ENCODE measurements around the gene YWHAH.

The YWHAH gene

DNA sequence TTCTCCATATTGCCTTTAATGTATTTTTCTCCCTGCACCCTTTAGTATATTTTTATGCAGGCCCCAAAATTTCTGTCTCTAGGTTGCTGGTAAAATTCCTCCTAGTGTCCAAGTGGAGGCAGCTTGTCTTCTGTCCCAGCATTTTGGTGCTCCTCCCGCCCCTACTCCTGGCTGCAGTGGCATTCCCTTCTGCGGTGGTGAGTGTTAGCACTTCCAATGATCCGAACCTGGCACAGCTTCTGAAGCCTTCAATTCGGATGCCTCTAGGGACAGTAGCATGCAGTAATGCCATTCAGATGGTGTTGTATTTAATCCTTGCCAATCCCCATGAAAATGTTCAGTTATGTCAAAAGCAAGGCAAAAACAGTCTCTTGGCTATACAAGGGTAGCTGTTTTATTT, 5.9 kb downstream of the YWHAH start:
- no peak for DNase-seq (ENCODE audit: low read depth)

DNA sequence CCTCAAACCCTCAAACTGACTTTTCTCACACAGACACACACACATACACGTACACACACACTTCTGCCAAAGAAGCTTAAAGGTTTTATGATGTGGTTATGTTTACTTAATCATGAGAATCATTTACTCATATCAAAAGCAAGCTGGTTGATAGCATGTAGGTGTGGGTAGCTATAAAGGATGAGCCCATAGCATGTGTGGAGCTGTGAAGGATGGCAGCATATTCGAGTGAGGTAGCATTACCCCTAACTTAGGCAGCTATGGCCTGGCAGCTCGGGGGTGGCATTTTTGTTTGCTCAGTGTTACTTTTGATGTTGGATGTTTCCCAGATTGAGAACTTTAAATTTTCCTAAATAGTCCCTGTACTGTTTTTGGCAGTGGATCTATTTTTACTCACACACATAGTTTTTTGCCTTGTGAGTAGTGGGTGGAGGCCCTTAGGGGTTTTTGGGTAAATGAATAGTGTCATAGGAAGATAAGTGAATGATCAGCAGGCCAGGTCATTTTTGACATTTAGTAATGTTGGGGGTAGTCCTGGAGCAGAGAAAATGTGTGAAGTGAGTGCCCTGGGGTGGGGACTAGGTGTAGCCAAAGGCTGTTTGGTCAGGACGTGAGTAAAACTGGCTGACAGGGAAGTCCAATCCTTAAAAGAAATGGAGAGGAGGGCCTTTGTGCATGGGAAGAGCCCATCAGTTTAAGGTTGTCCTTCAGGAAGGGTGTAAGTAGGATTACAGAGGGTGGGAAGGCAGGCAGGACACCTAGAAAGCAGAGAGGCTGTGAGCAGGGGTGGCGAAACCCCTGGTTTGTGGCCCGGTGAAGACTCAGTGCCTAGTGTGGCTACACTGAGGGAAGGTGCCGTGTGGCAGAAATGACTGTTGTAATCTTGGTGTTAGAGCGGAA, 7.1 kb downstream of the YWHAH start:
- DNase-seq (ENCODE audit: low read depth), result no peak

DNA sequence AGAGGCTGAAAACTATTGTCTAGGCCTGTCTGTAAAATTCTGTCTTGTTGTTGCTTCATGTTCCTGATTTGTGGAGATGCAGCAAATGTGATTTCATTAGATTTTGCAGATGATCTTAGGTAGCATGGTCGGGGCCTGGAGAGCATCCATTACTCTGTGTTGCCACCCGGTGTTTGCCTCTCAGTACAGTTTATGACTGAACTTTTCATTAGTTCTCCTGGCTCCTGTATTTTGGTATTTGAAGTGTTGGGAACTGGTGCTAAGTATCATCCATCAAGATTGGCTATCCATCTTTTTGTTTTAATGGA, 7.7 kb downstream of the YWHAH start:
- DNase-seq (ENCODE audit: low read depth), result no peak

DNA sequence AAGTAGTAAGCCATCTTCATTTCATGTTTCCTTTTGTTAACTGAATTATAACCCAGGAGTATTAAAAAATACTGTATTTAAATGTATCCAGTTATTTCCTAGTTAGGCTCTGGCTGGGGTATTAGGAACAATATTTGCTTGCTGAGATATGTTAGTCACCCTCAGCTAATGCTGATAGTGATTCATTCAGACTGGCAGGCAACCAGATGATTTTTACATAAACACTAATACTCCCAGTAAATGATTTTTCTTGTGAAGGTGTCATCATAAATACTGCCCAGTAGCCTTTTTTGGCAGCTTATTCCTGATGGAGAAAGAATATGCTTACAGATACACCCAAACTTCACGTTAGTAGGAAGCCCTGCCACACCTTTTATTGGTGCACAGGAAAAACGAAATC, 8.1 kb downstream of the YWHAH start:
- no peak for DNase-seq (ENCODE audit: low read depth)

DNA sequence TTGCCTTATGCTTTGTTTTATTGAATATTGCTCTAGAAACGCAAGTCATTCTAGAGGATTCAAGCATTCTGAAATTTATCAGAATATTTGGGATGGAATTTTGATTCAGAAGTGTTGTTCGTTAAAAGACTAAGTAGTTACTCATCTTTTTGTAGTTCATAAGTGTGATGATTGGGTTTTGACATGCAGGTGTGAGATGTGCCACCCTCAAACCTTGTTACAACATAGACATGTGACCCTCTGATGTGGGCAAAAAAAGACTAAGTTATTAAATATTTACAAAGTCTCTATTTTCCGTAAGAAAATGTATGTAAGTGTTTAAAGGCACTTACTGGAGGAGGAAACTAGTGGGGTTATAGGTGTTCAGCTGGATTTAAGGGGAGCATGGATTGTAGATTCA, 8.9 kb downstream of the YWHAH start:
- DNase-seq (ENCODE audit: low read depth), result no peak

DNA sequence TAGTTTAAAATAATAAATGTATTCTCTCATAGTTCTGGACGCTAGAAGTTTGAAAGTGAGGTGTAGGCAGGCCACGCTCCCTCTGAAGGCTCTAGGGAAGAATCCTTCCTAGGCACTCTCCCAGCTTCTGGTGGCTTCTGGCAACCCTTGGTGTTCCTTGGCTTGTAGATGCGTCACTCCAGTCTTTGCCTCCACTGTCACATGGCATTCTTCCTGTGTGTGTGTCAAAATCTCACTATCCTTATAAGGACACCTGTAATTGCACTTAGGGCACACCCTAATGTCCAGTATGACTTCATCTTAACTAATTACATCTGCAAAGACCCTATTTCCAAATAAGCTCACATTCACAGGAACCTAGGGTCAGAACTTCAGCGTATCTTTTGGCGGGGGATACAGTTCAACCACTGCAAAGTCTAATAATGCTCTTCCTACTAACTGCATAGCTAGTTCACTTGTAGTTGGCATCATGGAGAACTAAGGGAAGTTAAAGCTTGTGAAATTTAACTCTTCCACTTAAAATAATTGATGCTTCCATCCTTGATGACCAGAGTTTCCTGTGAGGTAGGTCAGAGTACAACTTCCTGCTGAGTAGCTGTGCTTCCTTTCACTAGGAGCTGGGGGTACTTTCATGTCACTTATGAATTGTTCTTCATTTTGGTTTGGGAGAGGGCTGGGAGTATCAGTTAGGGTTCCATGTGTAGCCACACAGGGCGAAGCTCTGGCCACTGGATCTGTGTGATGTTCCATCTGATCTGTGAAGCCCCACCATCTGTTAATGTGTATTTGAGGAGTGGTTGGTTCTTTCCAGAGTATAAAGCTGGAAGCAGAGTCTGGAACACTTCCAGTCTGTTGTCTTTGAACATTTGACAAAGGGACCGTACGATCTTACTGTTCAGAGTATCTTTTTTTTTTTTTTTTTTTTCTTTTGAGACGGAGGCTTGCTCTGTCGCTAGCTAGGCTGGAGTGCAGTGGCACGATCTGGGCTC, 10.5 kb downstream of the YWHAH start:
- no peak for DNase-seq (ENCODE audit: low read depth)

DNA sequence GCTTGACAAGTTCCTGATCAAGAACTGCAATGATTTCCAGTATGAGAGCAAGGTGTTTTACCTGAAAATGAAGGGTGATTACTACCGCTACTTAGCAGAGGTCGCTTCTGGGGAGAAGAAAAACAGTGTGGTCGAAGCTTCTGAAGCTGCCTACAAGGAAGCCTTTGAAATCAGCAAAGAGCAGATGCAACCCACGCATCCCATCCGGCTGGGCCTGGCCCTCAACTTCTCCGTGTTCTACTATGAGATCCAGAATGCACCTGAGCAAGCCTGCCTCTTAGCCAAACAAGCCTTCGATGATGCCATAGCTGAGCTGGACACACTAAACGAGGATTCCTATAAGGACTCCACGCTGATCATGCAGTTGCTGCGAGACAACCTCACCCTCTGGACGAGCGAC, 12.0 kb downstream of the YWHAH start:
- DNase-seq (ENCODE audit: low read depth), result no peak

DNA sequence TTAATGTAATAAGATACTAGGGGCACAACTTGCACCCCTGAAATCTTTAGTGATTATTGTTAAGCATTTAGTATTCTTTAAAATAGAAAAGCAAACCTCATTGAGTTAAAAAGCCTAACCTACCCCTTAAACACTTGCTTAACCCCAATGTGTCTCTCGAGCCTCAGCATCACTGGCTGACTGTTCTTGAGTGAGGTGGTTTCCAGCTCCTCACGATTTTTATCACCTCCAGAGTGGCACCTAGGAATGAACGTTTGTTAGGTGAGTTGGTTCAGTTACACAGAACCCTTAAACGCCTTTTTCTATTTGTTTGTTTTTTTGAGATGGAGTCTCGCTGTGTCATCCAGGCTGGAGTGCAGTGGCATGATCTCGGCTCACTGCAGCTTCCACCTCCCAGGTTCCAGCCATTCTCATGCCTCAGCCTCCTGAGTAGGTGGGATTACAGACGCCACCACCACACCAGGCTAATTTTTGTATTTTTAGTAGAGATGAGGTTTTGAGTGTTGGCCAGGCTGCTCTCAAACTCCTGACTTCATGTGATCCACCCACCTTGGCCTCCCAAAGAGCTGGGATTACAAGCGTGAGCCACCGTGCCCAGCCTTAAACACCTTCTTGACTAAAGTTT, 13.7 kb downstream of the YWHAH start:
- no peak for DNase-seq (ENCODE audit: low read depth)

DNA sequence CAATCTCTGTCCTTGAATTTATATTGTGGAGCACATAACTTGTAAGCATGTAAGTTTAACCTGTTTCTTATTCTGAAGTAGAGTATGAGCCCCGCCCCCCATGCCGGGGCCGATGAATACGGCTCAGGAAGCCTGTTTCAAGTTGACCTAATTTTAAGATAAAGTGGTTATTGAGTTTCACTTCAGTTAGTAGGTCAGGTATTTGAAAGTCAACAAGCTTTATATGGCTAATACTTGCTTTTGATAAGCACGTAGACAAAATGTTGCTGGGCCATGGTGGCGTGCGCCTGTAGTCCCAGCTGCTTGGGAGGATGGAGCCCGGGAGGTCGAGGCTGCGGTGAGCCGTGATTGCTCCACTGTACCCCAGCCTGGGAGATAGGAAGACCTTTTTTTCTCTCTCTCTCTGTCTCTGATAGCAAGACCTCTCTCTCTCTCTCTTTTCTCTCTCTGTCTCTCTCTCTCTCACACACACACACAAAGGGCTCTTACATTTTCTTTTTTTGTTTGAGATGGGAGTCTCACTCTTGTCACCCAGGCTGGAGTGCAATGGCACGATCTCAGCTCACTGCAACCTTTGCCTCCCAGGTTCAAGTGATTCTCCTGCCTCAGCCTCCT, 14.4 kb downstream of the YWHAH start:
- DNase-seq (ENCODE audit: low read depth), result no peak

DNA sequence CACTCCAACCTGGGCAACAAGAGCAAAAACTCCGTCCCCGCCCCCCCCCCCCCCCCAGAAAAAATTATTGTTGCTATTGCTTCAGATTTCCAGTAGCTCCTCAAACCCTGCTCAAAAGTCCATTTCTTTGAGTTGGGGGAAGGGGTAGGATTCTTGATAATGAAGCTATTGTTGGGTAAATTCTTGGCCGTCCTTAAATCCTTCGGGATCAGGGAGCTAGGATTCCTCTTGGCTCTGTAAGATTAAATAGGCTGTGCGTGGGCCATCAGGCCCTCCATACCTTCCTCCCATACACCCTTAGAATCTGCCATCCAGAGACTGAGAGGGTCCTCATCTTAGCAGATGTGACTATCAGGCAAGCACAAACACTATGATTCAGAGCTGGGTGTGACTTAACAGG, 16.4 kb downstream of the YWHAH start:
- DNase-seq (ENCODE audit: low read depth), result no peak

DNA sequence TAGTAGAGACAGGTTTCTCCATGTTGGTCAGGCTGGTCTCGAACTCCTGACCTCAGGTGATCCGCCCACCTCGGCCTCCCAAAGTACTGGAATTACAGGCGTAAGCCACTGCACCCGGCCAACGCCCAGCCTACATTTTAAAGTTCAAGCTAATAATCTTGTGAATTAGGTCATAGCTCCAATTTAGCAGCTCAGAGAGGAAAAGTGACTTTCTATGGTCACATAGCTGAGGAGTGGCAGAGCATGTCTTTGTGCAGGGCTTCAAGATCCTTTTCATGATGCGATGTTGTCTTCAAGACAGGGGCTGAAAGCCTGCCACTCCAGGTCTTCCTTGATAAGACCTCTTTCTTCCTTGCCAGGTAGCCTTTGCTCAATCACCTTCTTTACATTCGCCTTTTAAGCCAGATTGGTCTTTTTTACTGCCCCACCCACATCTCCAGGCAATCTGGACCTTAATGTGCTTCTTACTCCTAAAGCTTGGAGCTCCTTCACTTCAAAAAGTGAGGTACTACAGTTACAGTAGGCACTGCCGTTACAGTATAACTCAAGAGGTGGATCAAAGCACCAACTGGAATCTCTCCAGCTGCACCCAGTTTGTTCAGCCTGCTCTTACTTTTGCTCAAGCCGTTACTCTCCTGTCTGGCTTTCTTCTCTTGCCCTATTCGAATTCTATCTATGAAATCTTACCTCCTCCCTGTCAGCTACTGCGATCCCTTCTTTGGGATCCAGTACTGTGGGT, 18.2 kb downstream of the YWHAH start:
- no peak for DNase-seq (ENCODE audit: low read depth)

DNA sequence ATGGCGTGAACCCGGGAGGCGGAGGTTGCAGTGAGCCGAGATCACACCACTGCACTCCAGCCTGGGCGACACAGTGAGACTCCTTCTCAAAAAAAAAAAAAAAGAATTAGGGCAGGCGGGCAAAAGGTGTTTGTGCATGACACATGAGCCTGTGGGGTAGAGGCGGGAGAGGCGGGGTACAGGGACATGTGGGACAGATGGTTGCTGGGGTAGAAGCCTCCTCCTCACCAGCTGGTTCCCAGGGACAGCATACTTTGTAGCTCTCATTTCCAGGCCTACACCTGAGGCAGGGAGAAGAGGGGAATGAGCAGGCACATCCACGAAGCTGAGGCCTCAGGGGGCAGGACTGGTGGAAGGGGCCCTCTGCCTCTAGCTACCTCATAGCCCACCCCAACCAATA, 23.7 kb downstream of the YWHAH start:
- DNase-seq (ENCODE audit: low read depth), result no peak

DNA sequence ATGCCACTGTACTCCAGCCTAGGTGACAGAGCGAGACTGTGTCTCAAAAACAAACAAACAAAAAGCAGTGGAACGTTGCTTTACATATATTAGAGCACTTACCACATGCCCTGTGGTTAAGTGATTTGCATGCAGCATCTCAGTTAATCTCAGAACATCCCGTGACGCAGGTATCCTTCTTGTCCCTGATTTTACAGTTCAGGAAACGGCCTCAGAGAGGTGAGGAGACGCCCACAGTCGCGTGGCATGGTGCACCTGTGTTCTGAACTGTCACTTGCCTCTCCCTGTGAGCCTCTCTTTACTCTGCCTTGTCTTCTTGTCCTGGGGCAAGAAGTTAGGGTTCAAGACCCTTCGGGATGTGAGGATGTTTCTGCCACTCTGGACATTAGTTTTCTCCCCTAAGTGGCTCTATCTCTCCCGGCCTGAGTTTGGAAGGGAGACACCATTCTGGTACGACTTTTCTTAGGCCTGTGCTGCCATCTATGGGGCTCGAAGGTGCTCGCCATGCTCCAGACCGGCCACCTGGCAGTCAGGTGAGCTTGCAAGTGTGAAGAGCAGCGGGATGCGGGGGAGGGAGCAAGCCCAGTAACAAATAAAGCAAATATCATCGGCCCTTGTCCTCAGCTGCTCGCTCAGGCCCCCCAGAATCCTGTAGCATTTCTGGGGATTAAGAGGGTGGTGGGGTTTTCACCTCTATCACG, 25.6 kb downstream of the YWHAH start:
- DNase-seq (ENCODE audit: low read depth), result no peak

DNA sequence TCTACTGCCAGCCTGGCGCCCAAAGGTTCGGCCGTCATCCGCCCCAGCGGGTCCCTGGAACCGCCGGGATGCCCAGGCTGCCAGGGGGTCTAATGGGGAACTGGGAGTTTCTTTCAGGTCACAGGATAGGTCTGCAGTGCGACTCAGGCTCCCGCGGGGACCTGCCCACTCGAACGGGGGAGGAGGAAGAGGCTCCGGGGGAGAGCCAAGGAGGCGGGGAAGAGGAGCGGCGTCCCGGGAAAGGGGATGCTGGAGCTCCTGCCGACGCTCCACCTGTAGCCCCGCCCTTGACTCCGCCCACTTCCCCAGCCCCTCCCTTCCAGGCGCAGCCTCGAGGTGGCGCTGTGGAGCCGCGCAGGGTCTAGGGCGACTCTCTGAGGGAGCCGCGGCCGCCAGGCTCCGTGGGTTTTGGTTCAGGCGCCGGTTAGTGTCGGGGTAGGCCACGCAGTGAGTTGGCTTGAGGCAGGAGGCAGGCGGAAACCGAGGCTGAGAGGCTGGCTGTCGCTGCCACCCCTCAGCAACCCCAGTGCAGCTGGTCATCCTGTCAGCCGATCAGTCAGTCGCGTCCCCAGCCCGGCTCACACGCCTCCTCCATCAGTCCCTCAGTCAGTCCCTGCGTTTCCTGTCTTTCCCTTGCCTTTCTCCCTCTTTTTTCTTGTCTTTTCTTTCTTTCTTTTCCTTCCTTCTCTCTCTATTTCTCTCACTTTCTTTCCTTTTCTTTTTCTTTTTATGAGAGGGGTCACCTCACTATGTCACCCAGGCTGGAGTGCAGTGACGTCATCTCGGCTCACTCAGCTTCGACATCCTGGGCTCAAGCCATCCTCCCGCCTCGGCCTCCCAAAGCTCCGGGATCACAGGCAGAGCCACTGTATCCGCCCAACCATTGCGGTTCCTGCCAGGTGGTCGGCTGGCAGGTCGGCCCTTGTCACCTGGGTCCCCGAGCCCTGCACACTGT, 26.4 kb downstream of the YWHAH start:
- peak; percentile 78 for DNase-seq (ENCODE audit: low read depth)

DNA sequence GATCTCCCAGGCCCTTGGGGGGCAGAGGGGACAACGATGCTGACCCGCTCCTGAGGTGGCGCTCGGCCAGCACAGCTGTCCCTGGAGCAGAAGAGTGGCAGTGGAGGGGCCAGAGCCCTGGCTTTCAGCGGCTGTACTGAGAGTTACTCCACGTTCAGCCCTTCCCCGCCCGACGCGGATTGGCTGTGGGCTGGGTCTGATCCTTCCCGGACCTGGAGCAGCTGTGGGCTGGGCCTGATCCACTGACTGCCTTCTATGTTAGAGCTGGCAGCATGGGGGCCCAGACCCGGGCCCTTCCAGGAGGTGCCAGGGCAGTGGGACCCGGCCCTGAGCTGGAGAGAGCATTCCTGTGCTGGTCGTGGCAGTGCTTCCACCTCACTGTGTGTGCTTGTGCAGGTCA, 27.8 kb downstream of the YWHAH start:
- no peak for DNase-seq (ENCODE audit: low read depth)

DNA sequence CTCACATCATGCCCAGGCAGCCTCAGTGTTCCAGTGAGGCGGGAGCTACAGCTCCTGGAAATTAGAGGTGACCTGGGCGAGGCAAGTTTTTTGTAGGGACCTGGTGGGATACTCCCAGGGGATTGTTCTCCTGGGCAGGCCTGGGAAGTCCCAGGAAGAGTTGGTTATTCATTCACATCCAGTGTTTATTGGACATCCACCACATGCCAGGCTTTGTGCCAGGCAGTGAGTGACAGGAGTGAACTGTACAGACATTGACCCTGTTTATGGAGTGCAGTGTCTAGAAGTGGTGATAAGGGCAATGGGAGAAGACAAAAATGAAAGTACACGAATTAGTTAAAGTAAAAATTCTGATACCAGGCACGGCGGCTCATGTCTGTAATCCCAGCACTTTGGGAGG, 29.4 kb downstream of the YWHAH start:
- no peak for DNase-seq (ENCODE audit: low read depth)

DNA sequence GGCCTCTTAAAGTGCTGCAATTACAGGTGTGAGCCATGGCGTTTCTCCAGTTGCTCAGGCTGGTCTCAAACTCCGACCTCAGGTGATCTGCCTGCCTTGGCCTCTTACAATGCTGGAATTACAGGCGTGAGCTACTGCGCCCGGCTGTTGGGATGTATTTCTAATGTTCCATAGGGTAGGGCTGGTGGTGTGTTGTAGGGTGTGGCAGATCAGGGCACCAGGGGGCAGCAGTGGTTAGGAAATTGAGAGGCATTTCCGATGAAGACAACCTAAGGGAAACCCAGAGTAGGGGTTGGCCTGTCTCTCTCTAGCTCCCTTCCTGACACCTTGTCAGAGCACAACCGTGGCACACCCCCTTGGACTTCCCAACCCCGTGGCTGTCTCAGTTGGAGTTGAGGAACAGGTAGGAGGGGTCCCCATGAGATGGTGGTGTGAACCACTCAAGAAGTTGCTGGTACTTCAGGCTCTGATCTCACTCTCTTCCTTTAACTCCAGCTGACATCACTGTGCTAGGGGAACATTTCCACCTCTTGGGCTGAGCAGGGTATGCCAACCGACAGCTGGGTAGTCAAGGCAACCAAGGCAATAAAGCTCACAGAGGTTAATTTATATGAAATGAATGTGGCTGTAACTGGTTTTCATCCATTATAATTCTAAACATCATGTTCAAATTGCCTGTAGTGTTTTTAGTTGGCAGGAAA, 33.0 kb downstream of the YWHAH start:
- peak; percentile 62 for DNase-seq (ENCODE audit: low read depth)

DNA sequence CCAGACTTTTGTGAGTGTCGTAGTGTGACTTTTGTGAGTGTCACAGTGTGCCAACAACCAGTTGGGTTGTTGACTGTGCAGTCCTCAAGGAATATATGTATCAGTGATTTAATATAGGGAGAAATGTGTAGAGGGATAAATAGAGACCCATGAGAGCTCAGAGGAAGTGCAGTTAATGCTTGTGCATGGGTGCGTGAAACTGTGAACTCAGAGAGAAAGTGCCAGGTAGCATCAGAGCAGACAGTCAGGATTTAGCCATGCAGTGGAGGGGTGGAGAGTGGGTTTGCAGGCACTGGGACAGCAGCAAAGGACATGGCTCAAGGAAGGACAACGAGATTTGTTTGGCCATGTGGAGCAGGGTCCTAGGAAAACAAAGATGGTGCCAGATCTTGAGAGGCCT, 33.6 kb downstream of the YWHAH start:
- DNase-seq (ENCODE audit: low read depth), result no peak

DNA sequence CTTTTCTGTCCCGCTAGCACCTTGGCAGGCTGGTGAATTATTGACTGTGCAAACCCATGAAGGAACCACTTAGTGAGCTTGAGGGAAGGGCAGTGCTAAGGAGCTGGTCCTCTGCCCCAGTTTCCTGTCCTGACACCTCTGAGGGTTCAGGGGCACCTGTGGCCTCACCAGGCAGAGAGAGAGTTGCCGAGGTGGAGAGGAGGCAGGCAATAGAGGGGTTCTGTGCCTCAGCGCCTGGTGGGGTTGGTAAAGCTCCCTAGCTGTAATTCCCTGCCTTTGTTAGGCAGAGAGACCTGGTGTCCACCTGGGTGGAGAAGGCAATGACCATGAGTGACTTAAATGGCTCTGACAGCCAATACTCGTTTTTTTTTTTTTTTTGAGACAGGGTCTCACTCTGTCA, 36.3 kb downstream of the YWHAH start:
- DNase-seq (ENCODE audit: low read depth), result no peak

Data from stimulated activated CD8-positive, alpha-beta memory T cell treated with anti-CD3 and anti-CD28 coated beads, Interleukin-12 subunit alpha, Interleukin-12 subunit beta, amount 100 ng/mL, for 1 hour (primary cell).